ENCODE data around the gene KLF4. TPM values are rescaled to one million over a fixed set of nuclear protein-coding genes. Genes with fewer than 3 reads are reported as not detected.
"Not testable (repeated sequence)": the region's sequence is repeated elsewhere in the genome, so short reads cannot be mapped to it uniquely, and the experiment has no call there.

Gene KLF4
- total RNA-seq, 4 donors from 2014 or later, result 24.9 to 56.6 (median 30.3) TPM

GRCh38 chr9:107504585-107505455 is 15.3 kb upstream of the KLF4 start:
- peak in 1 of 2 donors; percentile 12 for TF ChIP-seq POLR2A (IDR thresholded peaks at IDR 0.05)
- TF ChIP-seq CTCF (IDR thresholded peaks at IDR 0.05), result no peak
- Histone ChIP-seq H3K27ac (peak overlapping the region in 2 of 3 donors; percentile 21 to 36), H3K9me3 (no peaks in the 10 kb centered on the region), H3K4me3 (replicated peaks in 1 of 3) (no peak overlapping the region), H3K4me1 (peaks cover 10 to 14% of the 10 kb centered on the region in 2 donors), H3K27me3 (no peaks in the 10 kb centered on the region), H3K36me3 (no peaks in the 10 kb centered on the region)
- intact Hi-C loops (cut with DNase I), result no loop called here
- 59 to 65% methylated on average over 7 of the region's 7 CpGs for WGBS, 2 donors
- DNase-seq, result peak; percentile 19 to 24

DNA sequence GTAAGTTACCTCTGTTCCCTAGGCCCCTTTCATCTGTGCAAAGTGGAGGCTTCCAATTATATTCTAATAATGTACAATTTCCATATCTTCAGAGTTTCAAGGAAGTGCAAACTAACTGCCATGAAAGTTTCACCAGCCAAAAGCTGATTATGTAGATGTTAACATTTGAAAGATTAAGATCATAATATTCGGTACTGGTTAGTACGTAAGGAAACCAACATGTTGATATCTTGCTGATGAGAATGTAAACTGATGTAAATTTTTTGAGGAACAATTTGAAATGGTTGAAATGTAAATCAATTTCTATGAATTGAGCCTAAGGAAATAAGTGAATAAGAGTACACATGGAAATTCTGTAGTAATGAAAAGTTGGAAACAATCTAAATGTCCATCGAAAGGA is 12.9 kb upstream of the KLF4 start:
- TF ChIP-seq CTCF (IDR thresholded peaks at IDR 0.05) (no peak), POLR2A (IDR thresholded peaks at IDR 0.05) (no peak)
- no peak overlapping the region for H3K4me3 ChIP-seq (replicated peaks in 1 of 3)
- H3K27ac ChIP-seq, result no peak overlapping the region
- intact Hi-C loops (cut with DNase I), result no loop called here
- WGBS, 2 donors, result 98% methylated on average over 3 of the region's 3 CpGs
- H3K4me1 ChIP-seq, result peaks cover 10 to 14% of the 10 kb centered on the region in 2 donors
- H3K36me3 ChIP-seq, result no peaks in the 10 kb centered on the region
- no peaks in the 10 kb centered on the region for H3K27me3 ChIP-seq
- no peaks in the 10 kb centered on the region for H3K9me3 ChIP-seq
- no peak for DNase-seq

DNA sequence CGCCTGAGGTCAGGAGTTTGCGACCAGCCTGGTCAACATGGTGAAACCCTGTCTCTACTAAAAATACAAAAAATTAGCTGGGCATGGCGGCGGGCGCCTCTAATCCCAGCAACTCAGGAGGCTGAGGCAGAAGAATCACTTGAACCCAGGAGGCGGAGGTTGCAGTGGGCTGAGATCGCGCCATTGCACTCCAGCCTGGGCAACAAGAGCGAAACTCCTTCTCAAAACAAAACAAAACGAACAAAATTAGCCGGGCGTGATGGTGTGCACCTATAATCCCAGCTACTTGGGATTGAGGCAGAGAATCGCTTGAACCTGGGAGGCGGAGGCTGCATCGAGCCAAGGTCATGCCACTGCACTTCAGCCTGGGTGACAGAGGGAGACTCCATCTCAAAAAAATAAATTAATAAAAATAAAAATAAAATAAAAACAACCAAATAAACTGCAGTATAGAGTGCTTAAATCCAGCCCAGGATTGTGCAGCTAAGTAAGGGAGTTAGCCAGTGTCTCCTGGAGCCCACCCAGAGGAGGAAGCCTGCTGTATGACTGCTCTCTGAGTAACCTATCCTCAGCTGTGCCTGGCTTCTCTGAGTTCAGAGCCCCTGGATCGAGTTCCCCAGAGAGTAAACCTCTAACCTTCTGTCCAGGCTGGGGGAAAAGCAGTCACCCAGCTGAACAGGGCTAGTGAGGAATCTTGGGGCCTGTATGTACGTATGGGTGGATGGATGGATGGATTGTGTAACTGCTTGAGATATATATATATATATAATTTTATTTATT is 11.0 kb upstream of the KLF4 start:
- H3K27ac ChIP-seq; H3K9me3 ChIP-seq; DNase-seq; H3K36me3 ChIP-seq; H3K4me3 ChIP-seq (replicated peaks in 1 of 3); intact Hi-C loops (cut with DNase I); H3K27me3 ChIP-seq: not testable (repeated sequence)
- WGBS, 2 donors, result 82 to 84% methylated on average over 17 of the region's 17 CpGs
- H3K4me1 ChIP-seq, result peaks cover 10 to 14% of the 10 kb centered on the region in 2 donors

- no peaks in the 10 kb centered on the region for H3K27me3 ChIP-seq
- no peaks in the 10 kb centered on the region for H3K4me1 ChIP-seq
- DNase-seq, result no peak
- intact Hi-C loops (cut with DNase I), result no loop called here
- no peak overlapping the region for H3K4me3 ChIP-seq (replicated peaks in 1 of 3)
- H3K27ac ChIP-seq, result no peak overlapping the region
- H3K36me3 ChIP-seq, result no peaks in the 10 kb centered on the region
- H3K9me3 ChIP-seq, result no peaks in the 10 kb centered on the region
- TF ChIP-seq CTCF (IDR thresholded peaks at IDR 0.05), result no peak
- TF ChIP-seq POLR2A (IDR thresholded peaks at IDR 0.05), result no peak
- 34 to 56% methylated on average over 2 of the region's 2 CpGs for WGBS, 2 donors
These were observed 7.4 kb upstream of the KLF4 start for GRCh38 chr9:107496976-107497375.

GRCh38 chr9:107492381-107492970 is 2.9 kb upstream of the KLF4 start:
- Histone ChIP-seq H3K4me3 (replicated peaks in 1 of 3) (no peak overlapping the region), H3K9me3 (no peaks in the 10 kb centered on the region), H3K4me1 (peaks cover 10 to 14% of the 10 kb centered on the region in 2 donors), H3K36me3 (no peaks in the 10 kb centered on the region), H3K27ac (no peak overlapping the region), H3K27me3 (no peaks in the 10 kb centered on the region)
- no peak for TF ChIP-seq CTCF (IDR thresholded peaks at IDR 0.05)
- WGBS, 2 donors, result 71 to 81% methylated on average over 4 of the region's 4 CpGs
- intact Hi-C loops (cut with DNase I), result no loop called here
- no peak for DNase-seq
